Skin epidermis (tissue), 12 donors: Measurements from ENCODE around the gene ZMYND10.

Experiments used
- H3K27ac ChIP-seq, 21 experiments: fragments of 200-600 bp; sonication (generic) in 11 of 21; one replicate each; pipeline ENCODE4 v1.5.0; 2020; ENCODE audit warnings: mild to moderate bottlenecking in 3 of 21, inconsistent platforms in 2 of 21, moderate library complexity in 2 of 21
- H3K4me3 ChIP-seq, 7 experiments: fragments of 200-600 bp; sonication (generic) in 2 of 7; one replicate each; pipeline ENCODE4 v1.5.0; 2020; ENCODE audit warnings: inconsistent platforms in 2 of 7, mild to moderate bottlenecking in 2 of 7, moderate library complexity in 1 of 7

The ZMYND10 gene

GRCh38 chr3:50372349-50372748 lies 26.8 kb upstream of the ZMYND10 start:
- Histone ChIP-seq H3K4me3 (no peak overlapping the region), H3K27ac (no peak overlapping the region)

GRCh38 chr3:50371133-50371685 lies 25.7 kb upstream of the ZMYND10 start:
- H3K27ac ChIP-seq: no peak overlapping the region
- no peak overlapping the region for H3K4me3 ChIP-seq

GRCh38 chr3:50370594-50370993 lies 25.1 kb upstream of the ZMYND10 start:
- no peak overlapping the region for H3K27ac ChIP-seq

GRCh38 chr3:50369012-50369670 lies 23.6 kb upstream of the ZMYND10 start:
- H3K27ac ChIP-seq: no peak overlapping the region
- H3K4me3 ChIP-seq: no peak overlapping the region

More at GRCh38 chr3:50370594-50370993, 25.1 kb upstream of the ZMYND10 start:
- no peak overlapping the region for H3K4me3 ChIP-seq

- peak overlapping the region; percentile 44 to 57 (median 51) for H3K4me3 ChIP-seq
- H3K27ac ChIP-seq: peak overlapping the region in 13 of 21 experiments; percentile 29 to 84 (median 59)
Measured at GRCh38 chr3:50365842-50366220, 20.3 kb upstream of the ZMYND10 start.

GRCh38 chr3:50365080-50365841 lies 19.7 kb upstream of the ZMYND10 start:
- peak overlapping the region in 19 of 21 experiments; percentile 15 to 84 (median 59) for H3K27ac ChIP-seq
- peak overlapping the region; percentile 44 to 57 (median 51) for H3K4me3 ChIP-seq

GRCh38 chr3:50364573-50365079 lies 19.1 kb upstream of the ZMYND10 start:
- Histone ChIP-seq H3K4me3 (peak overlapping the region; percentile 44 to 57 (median 51)), H3K27ac (peak overlapping the region in 13 of 21 experiments; percentile 2 to 78 (median 40))

GRCh38 chr3:50359760-50360110 lies 14.2 kb upstream of the ZMYND10 start:
- H3K4me3 ChIP-seq: peak overlapping the region in 2 of 7 experiments; percentile 76 to 94
- H3K27ac ChIP-seq: peak overlapping the region in 3 of 21 experiments; percentile 93 to 97 (median 97)

GRCh38 chr3:50358911-50359759 lies 13.6 kb upstream of the ZMYND10 start, which contains the start of gene TMEM115:
Gene TMEM115, minus strand, starts transcription at chr3:50359521. Its CDS starts 458 bp downstream, at chr3:50359063.
- H3K4me3 ChIP-seq: peak within 1 kb of the TSS; percentile 69 to 98 (median 79)
- peak within 1 kb of the TSS; percentile 71 to 99 (median 94) for H3K27ac ChIP-seq

GRCh38 chr3:50358355-50358910 lies 12.9 kb upstream of the ZMYND10 start:
- Histone ChIP-seq H3K27ac (peak overlapping the region; percentile 71 to 99 (median 94)), H3K4me3 (peak overlapping the region; percentile 69 to 98 (median 79))

GRCh38 chr3:50357481-50357880 lies 11.9 kb upstream of the ZMYND10 start:
- peak overlapping the region; percentile 69 to 98 (median 79) for H3K4me3 ChIP-seq
- H3K27ac ChIP-seq: peak overlapping the region in 8 of 21 experiments; percentile 14 to 99 (median 94)

GRCh38 chr3:50356553-50356952 lies 11.0 kb upstream of the ZMYND10 start:
- peak overlapping the region in 8 of 21 experiments; percentile 6 to 95 (median 44) for H3K27ac ChIP-seq
- peak overlapping the region in 3 of 7 experiments; percentile 13 to 98 (median 15) for H3K4me3 ChIP-seq

- peak overlapping the region in 1 of 7 experiments; percentile 98 for H3K4me3 ChIP-seq
- peak overlapping the region in 9 of 21 experiments; percentile 6 to 95 (median 42) for H3K27ac ChIP-seq
Measured at GRCh38 chr3:50355829-50356552, 10.5 kb upstream of the ZMYND10 start.

GRCh38 chr3:50354850-50355249 lies 9.3 kb upstream of the ZMYND10 start:
- H3K4me3 ChIP-seq: no peak overlapping the region
- H3K27ac ChIP-seq: peak overlapping the region in 2 of 21 experiments; percentile 47 to 94

- Histone ChIP-seq H3K4me3 (no peak overlapping the region), H3K27ac (no peak overlapping the region)
Measured at GRCh38 chr3:50354186-50354764, 8.7 kb upstream of the ZMYND10 start.

- Histone ChIP-seq H3K27ac (peak overlapping the region in 1 of 21 experiments; percentile 37), H3K4me3 (no peak overlapping the region)
Measured at GRCh38 chr3:50353245-50354004, 7.9 kb upstream of the ZMYND10 start.

GRCh38 chr3:50352781-50353180 lies 7.2 kb upstream of the ZMYND10 start:
- Histone ChIP-seq H3K4me3 (no peak overlapping the region), H3K27ac (peak overlapping the region in 1 of 21 experiments; percentile 37)
